GM19372 (cell line): Measurements from ENCODE around the gene CASZ1.

Experiments
- ATAC-seq: cut with Tn5 transposase; IDR thresholded peaks from one replicate; pipeline ENCODE4 v1.9.1; 2021; ENCODE audit warnings: mild to moderate bottlenecking, low read depth, moderate library complexity; ENCODE audit not compliant: unreplicated experiment

Gene CASZ1

DNA sequence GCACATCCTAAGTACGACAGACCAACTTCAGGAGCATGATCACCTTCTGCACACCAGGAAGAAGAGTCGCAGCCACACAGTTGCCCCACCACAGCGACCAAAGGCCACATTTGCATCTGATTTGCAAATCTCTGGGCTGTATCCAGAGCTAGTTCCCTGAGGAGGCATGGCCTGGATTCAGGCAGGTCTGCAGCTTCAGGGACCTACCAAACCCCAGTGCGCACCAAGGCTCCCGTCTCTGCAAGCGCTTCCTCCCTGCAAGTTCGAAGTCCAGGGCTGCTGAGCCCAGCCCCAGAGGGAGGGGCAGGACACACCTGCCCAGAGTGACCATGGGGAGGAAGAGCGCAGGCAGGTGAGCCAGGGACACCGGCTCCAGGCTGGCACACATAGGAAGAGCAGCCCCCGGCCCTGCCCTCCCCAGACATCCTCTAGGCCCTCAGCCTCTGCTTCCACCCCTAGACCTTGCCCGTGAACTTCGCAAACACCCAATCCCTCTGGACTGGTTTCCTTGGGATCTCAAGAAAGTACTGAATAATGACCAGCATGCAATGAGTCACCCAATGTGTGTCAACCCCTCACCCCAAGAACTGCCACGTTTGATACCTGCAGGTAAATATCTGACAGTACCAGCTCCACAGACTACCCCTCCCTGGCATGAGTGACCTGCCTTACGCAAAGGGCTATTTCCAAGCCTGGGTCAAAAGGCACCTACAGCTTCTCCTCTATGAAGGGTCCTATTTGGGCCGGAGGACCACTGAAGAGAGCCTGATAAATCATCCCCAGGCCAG is 36.8 kb downstream of the CASZ1 start:
- ATAC-seq, result no peak

DNA sequence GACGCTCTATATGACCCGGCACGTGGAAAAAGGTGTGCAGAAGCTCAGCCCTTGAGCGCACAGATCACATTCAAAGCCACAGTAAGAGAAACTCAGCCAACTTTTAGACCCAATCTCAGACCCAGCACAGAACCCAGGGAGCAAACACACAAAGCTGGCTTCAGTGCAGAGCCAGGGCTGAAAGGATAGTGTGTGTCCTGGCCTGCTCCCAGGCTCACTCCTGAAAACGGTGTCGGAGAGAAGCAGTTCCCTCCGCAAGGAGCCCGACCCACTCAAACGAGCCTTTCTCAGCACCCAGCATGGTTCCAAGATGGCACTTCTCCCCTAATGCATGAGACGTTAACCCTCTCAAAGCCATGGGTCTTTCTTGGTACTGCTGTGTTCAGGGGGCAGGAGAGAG is 39.6 kb downstream of the CASZ1 start:
- ATAC-seq, result no peak

DNA sequence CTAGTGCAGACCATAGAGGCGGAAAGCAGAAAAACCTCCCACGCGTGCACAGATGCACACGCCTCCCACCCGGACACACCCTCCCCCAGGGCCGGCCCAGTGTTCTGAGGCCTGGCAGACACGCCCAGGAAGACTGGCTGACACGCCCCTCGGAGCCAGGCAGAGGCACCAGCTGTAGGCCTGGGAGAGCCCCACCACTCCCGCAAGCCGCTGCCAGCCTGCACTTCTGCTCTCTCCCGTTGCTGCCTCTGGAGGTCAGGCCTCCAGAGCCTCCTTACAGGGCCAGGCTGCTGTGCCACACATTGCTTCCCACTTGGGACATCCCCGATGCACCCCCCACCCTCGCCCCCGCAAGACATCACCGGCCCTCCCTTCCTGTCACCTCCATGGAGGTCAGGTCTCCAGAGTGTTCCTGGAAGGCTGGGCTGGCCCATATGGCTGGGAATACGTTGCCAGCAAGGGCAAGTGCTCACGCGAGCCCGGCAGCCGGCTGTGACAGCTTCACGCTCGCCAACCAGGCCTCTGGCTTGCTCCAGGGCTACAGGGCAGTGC is 40.4 kb downstream of the CASZ1 start:
- no peak for ATAC-seq

DNA sequence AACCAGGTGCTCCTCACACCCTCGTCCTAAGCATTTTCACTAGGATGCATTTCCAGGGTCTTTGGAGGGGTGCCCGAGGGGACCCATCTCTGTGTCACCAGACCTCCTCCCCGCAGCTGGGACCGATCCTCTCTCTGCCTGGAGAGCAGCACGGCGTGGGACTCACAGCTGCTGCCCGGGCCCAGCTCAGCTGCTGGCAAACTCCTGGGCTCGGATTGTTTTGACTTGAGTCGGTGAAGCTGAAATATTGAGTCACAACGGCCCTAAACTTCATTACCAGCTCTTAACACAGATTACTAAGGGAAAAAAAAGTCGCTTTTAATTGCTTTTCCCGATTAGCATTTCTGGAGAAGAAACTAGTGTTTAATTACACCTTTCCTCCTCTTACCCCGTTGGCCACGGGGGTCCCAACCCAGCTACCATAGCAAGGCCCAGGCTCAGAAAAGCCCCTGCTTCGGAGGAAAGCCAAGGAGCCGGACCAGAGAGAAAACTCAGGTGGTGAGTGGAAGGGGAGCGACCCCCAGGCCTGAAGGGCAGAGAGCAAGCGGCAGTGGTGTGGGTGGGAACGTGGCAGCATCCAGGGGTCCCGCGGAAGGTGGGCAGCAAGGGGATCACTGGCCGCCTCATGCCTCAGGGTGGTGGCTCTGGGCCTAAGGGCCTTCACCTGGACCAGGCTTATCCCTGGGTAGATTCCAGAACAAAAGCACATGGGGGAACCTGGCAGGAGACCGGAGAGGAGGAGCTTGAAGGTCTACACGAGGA is 41.7 kb downstream of the CASZ1 start:
- ATAC-seq, result no peak

DNA sequence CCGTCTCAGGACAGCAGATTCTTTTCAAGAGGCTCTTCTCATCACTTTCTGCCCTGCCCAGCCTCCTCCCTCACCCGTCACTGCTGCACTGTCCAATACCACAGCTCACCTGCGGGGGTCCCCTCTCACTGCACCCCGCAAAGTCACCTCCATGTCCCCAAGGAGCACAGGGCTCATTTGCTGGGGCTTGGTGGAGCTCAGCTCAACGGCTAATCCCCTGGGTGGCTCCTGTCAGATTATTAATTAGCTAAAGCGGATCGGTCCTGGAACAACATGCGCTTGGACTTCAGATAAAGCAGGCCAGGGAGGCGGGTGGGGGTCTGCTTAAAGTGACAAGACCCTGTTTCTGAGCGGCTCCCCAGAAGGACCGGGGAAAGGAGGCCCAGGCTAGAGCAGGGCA is 43.1 kb downstream of the CASZ1 start:
- ATAC-seq, result no peak

DNA sequence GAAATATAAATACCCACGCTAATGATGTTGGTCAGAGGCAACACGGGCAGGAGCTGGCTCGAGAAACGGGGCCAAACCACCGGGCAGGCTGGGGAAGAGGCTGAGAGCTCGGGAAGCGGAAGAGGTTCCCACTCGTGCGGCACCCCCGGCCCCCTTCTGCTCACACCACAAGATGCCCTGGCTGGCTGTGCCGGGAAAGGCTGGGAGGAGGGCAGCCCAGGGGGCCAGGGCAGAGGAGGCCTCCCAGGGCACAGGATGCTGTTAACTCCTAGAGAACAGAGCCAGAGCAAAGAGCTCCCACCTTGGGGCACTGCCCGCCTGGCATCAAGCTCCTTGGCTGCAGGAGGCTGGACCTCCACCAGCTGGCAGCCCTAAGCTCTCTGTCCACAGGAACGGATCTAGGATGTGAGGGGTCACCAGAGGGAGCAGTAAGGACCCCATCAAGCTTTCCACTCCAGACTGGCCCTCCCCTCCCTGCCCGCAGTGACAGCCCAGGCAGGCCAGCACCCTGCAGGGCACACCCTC is 44.8 kb downstream of the CASZ1 start:
- ATAC-seq, result no peak

DNA sequence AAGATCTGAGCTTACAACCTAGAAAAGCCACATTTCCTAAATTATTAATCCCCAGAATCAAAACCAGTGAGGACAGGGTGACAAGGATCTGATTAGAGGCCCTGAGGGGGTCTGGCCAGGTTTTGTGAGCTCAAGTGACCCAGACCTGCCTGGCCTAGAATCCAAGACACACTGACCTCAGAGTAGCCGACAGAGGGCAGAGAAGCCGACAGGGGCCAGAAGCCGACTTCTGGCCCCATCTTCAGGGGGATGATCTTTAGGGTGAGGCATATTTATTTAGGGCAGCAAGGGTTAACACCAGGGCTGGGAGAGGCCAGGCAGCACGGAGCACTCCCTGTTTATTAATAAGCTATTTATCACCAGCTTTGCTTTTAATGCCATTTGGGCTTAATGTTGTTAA is 45.3 kb downstream of the CASZ1 start:
- ATAC-seq, result no peak

DNA sequence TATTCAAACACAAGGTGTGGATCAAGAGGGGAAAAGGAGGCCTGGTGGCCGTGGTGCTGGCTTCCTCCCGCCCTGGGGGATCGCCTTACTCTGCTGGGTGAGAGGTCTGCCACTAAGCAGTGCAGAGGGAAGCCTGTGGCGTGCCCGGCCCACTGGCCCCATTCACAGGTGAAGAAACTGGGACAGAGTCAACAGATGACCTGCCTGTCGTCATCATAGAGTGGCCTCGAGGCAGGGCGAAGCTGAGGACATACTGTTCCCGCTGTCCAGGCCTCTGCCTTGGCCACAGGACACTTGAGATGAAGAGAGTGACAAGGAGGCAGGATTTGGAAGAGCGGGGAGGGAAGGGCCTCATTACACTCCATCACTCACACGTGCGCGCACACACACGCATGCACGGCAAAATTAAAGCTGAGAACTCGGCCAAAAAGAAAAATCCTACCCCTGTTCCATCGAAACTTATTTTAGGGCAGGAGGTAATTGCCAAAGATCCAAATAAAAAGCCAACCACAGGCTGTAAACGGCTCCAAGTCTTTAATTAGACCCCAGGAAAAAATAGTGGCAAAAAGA is 50.5 kb downstream of the CASZ1 start:
- ATAC-seq, result no peak

DNA sequence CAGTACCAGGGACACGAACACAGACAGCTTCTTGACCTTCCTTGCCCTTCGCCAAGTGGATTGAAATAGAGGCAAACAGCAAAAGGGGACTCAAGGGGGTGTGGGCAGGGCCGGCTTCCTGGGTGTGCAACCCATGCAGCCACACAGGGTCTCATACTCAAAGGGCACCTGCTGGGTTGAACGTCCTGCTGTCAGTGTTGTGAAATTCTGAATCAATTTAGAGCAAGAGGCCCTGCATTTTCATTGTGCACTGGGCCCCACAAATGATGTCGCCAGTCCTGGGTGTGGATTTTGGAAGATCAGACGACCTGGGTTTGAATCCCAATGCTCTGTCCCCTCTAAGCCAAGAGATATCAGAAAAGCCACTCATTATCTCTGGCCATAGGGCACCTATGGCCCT is 51.1 kb downstream of the CASZ1 start:
- ATAC-seq, result no peak

DNA sequence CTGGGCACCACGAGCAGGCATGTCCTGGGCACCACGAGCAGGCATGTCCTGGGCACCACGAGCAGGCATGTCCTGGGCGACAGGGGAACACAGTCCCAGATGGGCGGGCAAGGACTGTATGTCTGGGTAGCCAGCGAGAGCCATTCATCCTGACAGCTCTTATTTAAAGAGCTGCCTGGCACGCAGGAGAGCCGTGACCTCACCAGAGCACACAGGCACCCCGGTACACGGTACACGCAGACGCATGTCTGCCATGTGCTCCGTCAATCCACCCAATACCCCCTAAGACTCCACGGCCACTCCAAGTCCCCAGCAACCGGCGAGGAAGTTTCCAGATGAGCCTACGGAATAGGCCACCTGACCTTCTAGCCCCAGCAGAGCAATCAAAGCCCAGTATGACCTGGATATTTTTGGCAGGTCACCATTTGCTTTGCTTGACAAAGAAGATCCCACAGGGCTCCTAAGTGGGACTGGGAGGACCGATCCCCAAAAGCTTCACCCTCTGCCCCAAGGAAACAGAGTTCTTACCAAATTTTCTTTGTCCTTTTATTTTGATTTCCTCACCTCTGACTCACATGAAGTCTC is 51.7 kb downstream of the CASZ1 start:
- ATAC-seq, result no peak

DNA sequence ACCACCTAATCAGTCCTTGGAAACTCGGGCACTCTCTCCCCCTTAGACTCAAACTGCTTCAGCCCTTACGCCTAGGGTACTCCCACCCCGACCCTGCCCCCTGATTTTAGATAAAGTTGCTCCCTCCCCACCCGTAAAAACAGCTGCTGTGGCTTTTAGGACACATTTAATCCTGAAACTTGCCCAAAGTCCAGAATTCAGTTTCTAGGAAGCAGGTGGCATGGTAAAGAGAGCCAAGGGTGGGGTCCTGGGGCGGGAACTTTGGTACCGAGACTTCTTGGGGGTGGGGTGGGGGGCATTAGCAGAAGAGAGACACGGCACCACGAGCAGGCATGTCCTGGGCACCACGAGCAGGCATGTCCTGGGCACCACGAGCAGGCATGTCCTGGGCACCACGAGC is 52.4 kb downstream of the CASZ1 start:
- ATAC-seq, result no peak

DNA sequence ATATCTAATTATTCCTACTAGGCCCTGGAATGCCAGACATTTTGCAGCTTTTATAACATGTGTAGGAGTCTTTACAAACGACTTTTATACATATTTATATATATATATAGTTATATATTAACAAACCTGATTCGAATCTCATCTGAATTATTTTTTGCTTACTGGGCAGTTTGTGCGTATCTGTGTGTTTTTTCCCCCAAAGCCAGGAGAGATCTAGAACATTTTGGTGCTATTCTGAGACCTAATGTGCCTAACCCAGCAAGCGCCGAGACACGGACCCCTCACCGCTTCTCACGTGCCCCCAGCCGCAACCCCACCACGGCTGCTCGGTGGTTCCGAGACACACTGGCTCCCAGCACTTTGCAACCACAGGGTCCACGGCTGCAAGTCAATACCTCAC is 54.8 kb downstream of the CASZ1 start:
- no peak for ATAC-seq

DNA sequence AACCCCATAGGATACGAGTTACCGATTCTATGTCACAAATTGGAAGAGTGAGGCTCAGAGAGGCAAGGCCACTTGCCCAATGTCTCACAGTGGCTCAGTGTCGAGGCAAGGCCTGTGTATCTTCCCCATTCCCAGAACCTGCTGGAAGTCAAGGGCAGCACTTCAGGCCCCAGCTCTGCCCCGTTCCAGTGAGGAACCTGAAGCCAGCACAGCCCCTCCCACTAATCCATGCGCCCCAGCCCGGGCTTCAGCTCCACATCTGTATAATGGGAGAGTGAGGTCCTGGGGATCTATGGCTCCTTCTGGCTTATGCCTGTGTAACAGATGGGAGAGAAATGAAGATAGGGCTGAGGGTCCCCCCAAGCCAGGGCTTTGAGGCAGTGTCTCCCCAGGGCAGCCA is 56.3 kb downstream of the CASZ1 start:
- no peak for ATAC-seq

DNA sequence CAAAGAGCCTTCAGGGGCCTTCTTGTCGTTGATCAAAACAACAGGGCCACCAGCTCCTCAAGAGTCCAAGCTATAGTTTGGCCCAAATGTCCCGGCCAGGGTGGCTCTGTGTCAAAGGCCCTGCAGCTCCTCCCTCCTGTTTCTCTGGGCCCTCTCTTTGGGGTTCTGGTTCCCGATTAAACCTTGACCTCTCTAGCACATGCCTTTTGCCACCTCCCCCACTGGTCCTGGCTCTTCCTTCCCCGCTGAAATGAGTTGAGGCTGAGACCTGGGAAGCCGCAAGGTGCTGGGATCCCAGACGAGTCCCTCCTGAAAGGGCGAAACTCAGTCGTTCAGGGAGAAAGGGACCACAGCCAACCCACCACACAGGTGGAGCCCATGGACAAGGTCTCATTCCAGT is 56.9 kb downstream of the CASZ1 start:
- no peak for ATAC-seq

DNA sequence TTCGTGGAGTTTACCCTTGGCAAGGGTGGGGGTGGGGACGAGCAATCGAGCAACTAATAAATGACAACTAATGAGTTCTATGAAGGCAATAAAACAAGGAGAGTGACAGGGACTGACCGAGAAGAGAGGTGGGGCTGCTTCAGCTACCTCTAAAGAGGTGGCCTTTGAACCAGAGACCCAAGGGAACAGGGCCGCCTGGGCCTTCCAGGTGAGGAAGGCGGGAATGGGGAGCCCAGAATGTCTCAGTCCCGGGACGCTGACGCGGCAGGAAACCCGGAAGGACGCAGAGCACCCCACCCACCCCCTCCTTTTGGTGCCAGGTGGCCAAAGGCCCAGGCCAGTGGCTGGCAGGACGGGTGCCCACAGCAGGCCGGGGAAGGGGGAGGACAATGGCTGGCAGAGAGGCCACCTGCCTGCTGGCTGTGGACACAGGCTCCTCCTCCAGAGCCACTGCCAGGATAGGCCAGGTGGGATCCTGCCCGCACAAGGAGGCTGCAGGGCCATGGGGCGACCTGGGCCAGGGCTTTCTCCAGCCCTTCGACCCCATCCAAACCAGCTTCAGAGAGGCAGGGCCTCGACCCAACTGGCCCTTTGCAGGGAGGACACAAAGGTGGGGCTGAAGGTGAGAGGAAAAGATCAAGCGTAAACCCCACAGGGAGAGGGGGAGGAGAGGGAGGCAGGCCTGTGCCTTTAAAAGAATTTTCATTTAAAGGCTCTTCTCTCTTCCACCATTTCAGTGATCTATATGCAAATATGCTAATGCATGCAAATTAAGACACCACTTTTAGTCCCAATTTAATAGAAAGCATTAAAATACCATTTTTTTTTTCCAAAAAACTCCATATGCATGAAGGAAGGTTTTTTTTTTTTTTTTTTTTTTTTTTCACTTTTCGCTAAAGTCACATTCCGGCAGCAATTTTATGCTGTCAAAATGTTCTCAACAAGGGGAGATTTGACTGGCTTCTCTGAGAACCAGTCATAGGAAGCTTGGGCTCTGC is 58.1 kb downstream of the CASZ1 start:
- ATAC-seq, result no peak

DNA sequence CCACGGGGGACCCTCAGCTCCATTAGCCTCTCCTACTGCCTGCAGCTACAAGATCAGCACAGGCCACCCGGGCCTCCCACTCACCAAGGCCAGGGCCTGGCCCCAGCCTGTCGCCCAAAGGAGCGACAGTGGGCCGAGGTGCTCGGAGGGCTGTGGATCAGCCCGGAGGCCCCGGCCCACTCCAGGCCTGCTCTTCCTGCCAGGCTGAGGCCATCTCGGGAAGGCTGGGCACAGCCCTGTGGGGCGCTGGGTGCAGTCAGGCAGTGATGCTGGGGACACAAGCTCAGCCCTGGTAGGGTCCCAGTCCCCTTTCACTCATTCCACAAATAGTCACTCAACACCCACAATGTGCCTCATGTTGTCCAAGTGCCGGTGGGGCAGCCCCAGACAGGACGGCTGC is 58.8 kb downstream of the CASZ1 start:
- no peak for ATAC-seq

DNA sequence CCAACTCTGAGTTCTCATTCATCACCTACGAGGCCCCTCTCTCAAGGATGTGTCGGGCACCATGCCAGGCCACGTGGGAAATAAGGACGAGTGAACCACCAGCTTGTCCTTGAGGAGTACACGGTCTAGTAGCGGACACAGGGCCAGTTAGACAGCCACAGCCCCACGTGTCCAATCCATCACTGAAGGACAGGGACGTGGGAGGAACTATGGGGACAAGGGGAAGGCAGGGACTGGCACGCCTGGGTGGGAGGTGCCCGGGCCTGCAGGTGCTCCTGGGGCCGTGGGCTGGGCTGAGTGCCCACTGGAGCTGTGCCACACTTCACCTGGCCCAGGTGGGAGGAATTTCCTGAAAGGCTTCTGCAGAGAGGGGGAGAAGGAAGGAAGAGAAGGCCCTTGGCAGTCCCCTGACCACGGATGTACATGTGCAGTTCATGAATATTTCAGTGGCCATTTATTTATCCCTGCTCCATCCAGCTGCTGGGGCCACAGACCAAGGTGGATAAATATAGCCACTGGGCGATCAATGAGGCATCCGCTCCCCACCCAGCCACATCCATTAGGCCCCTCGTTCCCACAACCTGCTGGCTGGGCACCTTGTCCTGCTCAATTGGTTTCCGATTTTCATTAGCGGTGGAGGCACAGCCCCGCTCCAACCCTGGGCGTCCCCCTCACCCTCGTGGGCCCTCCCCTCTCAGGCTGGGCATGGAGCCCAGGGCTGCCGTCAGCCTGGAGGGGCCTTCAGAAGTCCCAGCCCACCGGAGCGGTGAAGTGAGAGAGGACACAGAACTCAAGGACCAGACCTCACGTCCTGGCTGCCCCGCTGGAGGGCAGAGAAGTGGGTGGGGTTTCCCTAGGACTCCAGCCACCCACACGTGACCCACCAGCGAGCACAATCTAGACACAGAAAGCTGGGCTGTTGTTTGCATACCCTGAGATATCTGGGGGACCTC is 59.5 kb downstream of the CASZ1 start:
- ATAC-seq, result no peak

DNA sequence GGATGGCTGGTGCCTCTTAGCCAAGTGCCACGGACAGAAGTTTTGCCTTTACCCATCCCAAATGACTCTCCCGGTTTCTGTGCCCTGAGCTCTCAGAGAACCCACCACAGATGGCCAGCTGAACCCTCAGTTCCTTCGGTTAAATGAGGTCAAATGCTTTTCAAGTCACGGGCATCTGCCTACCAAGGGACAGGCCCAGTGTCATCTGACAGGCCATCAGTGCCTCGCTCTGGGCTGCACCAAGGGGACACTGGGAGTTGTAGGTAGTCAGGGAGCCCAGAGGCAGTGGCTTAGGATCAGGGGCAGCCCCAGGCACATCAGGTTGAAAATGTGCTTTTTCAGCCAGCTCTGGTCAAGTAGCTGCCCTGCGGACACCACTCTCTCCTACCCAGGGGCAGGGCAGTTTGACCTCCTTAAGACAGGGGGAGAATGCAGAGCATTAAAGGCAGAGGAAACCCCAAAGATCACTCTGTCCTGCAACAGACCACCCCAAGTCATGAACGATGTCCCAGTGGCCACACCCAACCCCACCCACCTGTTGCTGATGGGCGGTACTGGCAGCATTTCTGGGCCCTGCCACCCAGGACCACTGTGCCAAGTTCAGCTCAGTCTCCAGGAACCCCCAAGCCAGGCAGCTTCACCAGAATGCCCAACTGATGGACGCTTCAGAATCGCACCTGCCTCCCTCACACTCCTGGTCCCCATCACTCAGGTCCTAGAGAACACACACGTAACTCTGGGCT is 60.7 kb downstream of the CASZ1 start:
- no peak for ATAC-seq
